ENCODE results near the gene PBX2.

The PBX2 gene

DNA sequence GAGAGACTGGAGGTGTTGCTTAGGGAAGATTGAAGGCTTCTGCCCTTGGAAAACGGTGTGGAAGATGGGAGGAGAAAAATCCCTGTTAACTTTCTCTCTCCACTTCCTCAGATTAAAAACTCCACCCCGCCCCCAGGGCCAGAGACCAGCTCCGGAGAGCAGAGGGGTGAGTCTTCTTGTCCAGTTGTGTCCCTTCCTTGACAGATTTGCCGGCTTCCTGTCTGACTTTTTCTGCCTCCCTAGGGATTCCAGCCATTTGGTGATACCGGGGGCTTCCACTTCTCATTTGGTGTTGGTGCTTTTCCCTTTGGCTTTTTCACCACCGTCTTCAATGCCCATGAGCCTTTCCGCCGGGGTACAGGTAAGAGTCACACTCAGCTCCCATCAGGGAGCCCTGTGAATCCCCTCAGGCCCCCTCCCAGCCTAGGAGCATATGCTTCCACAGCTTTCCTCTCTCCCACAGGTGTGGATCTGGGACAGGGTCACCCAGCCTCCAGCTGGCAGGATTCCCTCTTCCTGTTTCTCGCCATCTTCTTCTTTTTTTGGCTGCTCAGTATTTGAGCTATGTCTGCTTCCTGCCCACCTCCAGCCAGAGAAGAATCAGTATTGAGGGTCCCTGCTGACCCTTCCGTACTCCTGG is 10.1 kb downstream of the PBX2 start:
- H3K4me1 ChIP-seq (ENCODE audit: control insufficient read depth in 1 of 2, insufficient read depth in 2 of 2, low read length in 2 of 2): peaks cover 35 to 45% of the 10 kb centered on the region in 2 donors
- no peaks in the 10 kb centered on the region for H3K9me3 ChIP-seq (ENCODE audit: control insufficient read depth in 1 of 2, low read length in 2 of 2)
- H3K9ac ChIP-seq (ENCODE audit: low read depth in 1 of 2, low read length in 2 of 2): peak overlapping the region; percentile 81 to 95
- H3K4me3 ChIP-seq (ENCODE audit: low read depth in 1 of 2, low read length in 2 of 2): peak overlapping the region; percentile 85 to 98
- no peaks in the 10 kb centered on the region for H3K27me3 ChIP-seq (ENCODE audit: control insufficient read depth in 1 of 2, insufficient read depth in 2 of 2, low read length in 2 of 2)
- peaks cover 11 to 29% of the 10 kb centered on the region in 2 donors for H3K36me3 ChIP-seq (ENCODE audit: control insufficient read depth in 1 of 2, insufficient read depth in 2 of 2, low read length in 2 of 2)
- H3K27ac ChIP-seq (ENCODE audit: low read depth, low read length): no peak overlapping the region

DNA sequence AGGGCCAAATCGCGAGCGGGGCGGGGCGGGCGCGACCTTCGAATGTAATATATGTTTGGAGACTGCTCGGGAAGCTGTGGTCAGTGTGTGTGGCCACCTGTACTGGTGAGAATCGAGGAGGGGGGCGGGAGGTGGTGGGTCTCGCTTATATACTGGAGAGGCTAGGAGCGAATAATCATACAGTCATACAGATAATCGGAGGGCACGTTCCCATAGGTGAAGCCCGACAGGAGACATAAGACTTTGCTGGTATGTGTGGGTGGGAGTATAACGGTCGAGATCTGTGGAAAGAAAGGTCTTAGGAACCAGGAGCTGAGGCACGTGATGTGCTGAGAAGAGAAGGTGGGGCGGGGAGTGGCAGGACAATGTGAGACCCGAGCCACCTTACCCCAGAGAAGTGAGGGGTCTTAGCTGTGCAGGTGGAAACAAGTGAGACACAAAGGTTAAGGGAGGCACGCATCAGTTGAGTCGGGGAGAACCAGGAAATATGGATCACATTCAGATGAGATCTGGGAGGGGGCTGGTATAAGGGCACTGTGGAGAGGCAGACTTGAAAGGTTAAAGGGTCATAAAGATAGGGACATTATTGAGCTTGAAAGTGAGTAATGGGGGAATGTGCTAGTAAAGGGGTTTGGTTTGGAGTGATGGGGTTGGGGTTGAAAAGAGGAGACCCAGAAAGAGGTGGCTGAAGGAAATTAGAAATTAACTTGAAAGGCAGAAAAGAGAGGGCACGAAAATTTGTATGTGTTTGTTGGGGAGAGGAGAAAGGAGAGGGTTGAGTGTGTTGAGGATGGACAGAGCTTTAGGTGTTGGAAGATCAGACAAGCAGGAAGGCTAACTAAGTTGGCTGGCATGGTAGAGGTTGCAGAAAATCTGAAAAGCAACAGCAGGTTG is 11.2 kb downstream of the PBX2 start:
- Histone ChIP-seq H3K27ac (ENCODE audit: low read depth, low read length) (peak overlapping the region; percentile 94), H3K27me3 (ENCODE audit: control insufficient read depth in 1 of 2, insufficient read depth in 2 of 2, low read length in 2 of 2) (no peaks in the 10 kb centered on the region), H3K9ac (ENCODE audit: low read depth in 1 of 2, low read length in 2 of 2) (peak overlapping the region; percentile 81 to 95), H3K4me3 (ENCODE audit: low read depth in 1 of 2, low read length in 2 of 2) (peak overlapping the region; percentile 85 to 98), H3K9me3 (ENCODE audit: control insufficient read depth in 1 of 2, low read length in 2 of 2) (no peaks in the 10 kb centered on the region), H3K4me1 (ENCODE audit: control insufficient read depth in 1 of 2, insufficient read depth in 2 of 2, low read length in 2 of 2) (peaks cover 43 to 53% of the 10 kb centered on the region in 2 donors), H3K36me3 (ENCODE audit: control insufficient read depth in 1 of 2, insufficient read depth in 2 of 2, low read length in 2 of 2) (peaks cover 8 to 29% of the 10 kb centered on the region in 2 donors)

DNA sequence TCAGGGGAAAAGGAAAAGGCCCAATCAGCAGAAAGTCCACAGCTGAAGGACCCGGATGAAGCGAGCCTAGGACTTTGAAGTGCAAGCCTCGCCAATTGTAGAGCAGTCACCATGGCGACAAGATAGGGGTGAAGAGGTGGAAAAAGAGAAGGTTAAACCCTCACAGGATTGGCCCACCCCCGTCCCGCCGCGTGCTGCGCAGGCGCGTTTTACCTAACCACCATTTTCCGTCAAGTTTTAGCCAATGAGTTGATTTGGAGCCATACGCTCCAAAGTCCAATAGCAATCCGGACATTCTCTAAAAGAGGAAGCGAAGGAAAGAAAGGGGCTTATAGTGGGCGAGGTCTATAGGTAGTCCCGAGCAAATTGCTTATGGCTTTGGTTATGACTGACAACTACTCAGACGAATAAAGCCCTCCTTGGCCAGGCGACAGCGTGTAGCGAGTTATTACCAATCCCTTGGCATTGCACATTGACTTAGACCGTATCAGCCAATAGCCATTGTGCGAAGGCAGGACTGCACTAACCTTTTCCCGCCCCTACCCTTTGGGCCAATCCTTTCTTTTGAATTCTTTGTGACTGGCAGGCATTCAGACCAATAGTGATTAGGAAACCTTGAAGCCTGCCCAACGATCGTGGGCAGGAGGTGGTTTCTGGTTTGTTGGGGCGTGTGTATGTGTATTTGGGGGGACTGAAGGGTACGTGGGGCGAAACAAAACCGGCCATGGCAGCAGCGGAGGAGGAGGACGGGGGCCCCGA is 12.0 kb downstream of the PBX2 start, which contains the start of gene RNF5:
TSS of gene RNF5 (plus strand) at position 618 of the 759 bp plus-strand sequence. CDS start at position 725, 107 bp downstream.
- no peaks in the 10 kb centered on the region for H3K27me3 ChIP-seq (ENCODE audit: control insufficient read depth in 1 of 2, insufficient read depth in 2 of 2, low read length in 2 of 2)
- H3K4me1 ChIP-seq (ENCODE audit: control insufficient read depth in 1 of 2, insufficient read depth in 2 of 2, low read length in 2 of 2): peaks cover 47 to 57% of the 10 kb centered on the region in 2 donors
- peak within 1 kb of the TSS; percentile 94 for H3K27ac ChIP-seq (ENCODE audit: low read depth, low read length)
- peak within 1 kb of the TSS; percentile 84 to 95 for H3K9ac ChIP-seq (ENCODE audit: low read depth in 1 of 2, low read length in 2 of 2)
- H3K9me3 ChIP-seq (ENCODE audit: control insufficient read depth in 1 of 2, low read length in 2 of 2): no peaks in the 10 kb centered on the region
- peak within 1 kb of the TSS; percentile 85 to 98 for H3K4me3 ChIP-seq (ENCODE audit: low read depth in 1 of 2, low read length in 2 of 2)
- H3K36me3 ChIP-seq (ENCODE audit: control insufficient read depth in 1 of 2, insufficient read depth in 2 of 2, low read length in 2 of 2): peaks cover 8 to 21% of the 10 kb centered on the region in 2 donors

DNA sequence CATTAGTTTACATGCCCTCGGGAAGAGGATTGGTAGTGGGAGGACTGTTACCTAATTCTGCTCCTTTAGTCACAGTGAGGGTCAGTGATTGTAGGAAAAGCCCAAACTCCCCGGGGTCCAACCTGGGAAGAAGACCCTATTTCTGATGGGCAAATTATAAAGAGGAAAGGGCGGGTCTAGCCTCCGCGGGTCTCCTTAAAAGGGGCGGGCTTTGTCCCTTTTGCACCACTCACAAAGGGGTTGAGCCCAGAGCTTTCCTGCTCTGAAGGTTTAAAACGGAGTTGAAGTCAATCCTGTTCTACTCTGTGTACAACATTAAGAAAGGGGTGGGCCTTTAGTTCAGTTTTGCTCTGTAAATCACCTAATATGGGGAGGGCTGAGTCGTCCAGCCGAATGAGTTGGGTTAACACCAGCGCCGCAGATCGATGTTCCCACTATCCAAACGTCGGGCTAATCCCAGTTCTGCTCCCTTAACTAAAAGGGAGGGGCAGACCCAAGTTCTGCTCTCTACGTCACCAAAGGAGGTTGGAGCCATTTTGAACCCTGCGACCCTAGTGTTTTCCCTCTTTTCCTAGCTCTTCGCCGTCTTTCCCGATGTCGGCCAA is 12.7 kb downstream of the PBX2 start:
- H3K4me1 ChIP-seq (ENCODE audit: control insufficient read depth in 1 of 2, insufficient read depth in 2 of 2, low read length in 2 of 2): peaks cover 51 to 59% of the 10 kb centered on the region in 2 donors
- peak overlapping the region; percentile 78 to 85 for H3K4me3 ChIP-seq (ENCODE audit: low read depth in 1 of 2, low read length in 2 of 2)
- H3K9me3 ChIP-seq (ENCODE audit: control insufficient read depth in 1 of 2, low read length in 2 of 2): no peaks in the 10 kb centered on the region
- no peaks in the 10 kb centered on the region for H3K27me3 ChIP-seq (ENCODE audit: control insufficient read depth in 1 of 2, insufficient read depth in 2 of 2, low read length in 2 of 2)
- peaks cover 8 to 14% of the 10 kb centered on the region in 2 donors for H3K36me3 ChIP-seq (ENCODE audit: control insufficient read depth in 1 of 2, insufficient read depth in 2 of 2, low read length in 2 of 2)
- peak overlapping the region; percentile 94 for H3K27ac ChIP-seq (ENCODE audit: low read depth, low read length)
- peak overlapping the region; percentile 80 to 84 for H3K9ac ChIP-seq (ENCODE audit: low read depth in 1 of 2, low read length in 2 of 2)

DNA sequence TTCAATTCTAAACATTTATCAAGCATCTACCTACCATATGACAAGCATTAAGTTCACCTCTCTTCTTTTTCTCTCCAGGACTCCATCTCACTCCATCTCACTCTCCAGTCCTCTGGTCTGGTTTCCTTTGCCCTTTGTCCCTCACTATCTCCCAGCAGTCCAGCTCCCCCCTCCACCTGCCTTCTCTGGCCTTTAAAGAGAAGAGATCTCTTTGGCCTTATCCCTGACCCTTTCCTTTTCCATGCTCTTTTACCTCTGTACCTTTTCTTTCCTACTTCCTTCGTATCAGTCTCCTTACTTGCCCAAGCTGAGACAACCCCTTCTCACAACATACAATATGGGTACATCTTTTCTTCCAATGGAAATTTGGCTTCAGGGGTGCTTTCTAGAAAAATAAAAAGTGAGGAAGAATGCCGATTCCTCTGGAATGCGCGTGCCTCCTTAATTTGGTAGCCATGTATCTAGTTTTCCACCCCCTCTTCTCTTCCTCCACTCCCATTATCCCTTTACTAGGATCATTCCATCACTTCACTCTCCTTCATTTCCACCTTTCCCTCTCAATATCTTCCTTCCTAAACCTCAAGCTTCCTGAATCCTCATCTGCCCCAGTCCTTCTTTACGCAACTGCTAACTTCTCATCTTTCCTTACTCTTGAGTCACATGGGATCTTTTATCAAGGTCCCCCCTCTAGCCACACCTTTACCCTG is 13.4 kb downstream of the PBX2 start:
- Histone ChIP-seq H3K9me3 (ENCODE audit: control insufficient read depth in 1 of 2, low read length in 2 of 2) (no peaks in the 10 kb centered on the region), H3K27ac (ENCODE audit: low read depth, low read length) (peak overlapping the region; percentile 94), H3K4me3 (ENCODE audit: low read depth in 1 of 2, low read length in 2 of 2) (peak overlapping the region; percentile 78 to 85), H3K9ac (ENCODE audit: low read depth in 1 of 2, low read length in 2 of 2) (peak overlapping the region; percentile 80 to 84), H3K27me3 (ENCODE audit: control insufficient read depth in 1 of 2, insufficient read depth in 2 of 2, low read length in 2 of 2) (no peaks in the 10 kb centered on the region), H3K4me1 (ENCODE audit: control insufficient read depth in 1 of 2, insufficient read depth in 2 of 2, low read length in 2 of 2) (peaks cover 51 to 55% of the 10 kb centered on the region in 2 donors), H3K36me3 (ENCODE audit: control insufficient read depth in 1 of 2, insufficient read depth in 2 of 2, low read length in 2 of 2) (peaks cover 8 to 13% of the 10 kb centered on the region in 2 donors)

DNA sequence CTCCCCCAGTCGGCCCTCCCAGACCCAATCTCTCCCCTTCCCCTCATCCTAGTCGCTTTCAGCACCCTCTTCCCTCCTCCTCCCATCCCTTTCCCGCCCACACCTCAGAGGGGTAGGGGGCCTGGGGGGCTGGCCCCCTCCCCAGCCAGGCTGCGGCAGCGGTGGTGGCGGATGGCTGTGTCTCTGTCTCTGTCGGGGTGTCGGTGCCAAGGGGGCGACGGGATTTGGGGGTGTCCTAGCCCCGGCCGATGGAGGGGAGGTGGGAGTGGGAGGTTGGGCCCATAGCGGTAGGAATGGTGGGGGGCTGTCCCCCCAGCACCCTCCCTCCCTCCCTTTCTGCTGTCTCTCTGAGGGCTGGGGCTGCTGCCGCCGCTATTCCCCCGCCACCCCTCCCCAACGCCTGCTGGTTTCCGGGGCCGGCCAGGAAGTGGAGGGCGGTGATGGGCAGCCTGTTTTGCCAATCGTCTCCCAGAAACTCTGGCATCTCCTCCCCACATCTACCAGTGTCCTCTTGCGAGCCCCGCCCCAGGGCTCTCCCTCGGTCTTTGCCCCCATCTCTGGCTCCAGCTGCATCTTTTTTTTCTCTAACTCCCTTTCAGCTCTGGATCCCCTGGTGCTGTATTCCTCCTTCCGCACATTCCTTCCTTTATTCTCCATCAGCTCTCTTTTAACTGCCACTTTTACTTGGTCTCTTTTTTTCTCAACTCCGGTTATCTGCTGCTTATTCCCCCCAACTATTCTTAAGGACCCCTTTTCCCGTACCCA is 14.1 kb downstream of the PBX2 start, which contains the start of gene AGPAT1:
TSS of gene AGPAT1 (minus strand) at position 374 of the 765 bp plus-strand sequence. CDS start 4,588 bp downstream, outside the sequence.
- Histone ChIP-seq H3K4me1 (ENCODE audit: control insufficient read depth in 1 of 2, insufficient read depth in 2 of 2, low read length in 2 of 2) (peaks cover 46 to 51% of the 10 kb centered on the region in 2 donors), H3K4me3 (ENCODE audit: low read depth in 1 of 2, low read length in 2 of 2) (peak within 1 kb of the TSS; percentile 85 to 91), H3K36me3 (ENCODE audit: control insufficient read depth in 1 of 2, insufficient read depth in 2 of 2, low read length in 2 of 2) (peaks cover 3 to 14% of the 10 kb centered on the region in 2 donors), H3K27me3 (ENCODE audit: control insufficient read depth in 1 of 2, insufficient read depth in 2 of 2, low read length in 2 of 2) (no peaks in the 10 kb centered on the region), H3K9ac (ENCODE audit: low read depth in 1 of 2, low read length in 2 of 2) (peak within 1 kb of the TSS; percentile 84 to 98), H3K27ac (ENCODE audit: low read depth, low read length) (peak within 1 kb of the TSS; percentile 94), H3K9me3 (ENCODE audit: control insufficient read depth in 1 of 2, low read length in 2 of 2) (no peaks in the 10 kb centered on the region)

DNA sequence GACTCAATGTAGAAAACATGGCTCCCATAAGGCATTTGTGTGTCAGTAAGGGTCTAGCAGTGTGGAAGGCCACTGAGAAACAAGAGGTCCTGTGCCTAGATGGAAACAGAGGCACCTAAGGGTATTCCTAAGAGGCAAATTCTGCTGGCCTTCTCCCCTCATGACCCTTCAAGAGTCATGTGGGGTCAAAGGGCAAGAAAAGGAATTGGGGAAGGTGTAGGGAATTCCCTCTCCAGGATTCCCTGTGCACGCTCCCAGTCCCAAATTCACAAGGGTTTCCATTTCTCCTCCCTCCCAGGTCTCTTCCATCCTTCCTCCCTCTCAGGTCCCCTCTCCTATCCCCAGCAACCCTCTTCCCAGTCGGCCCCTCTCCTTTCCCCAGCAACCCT is 14.7 kb downstream of the PBX2 start:
- H3K27ac ChIP-seq (ENCODE audit: low read depth, low read length): no peak overlapping the region
- H3K9me3 ChIP-seq (ENCODE audit: control insufficient read depth in 1 of 2, low read length in 2 of 2): no peaks in the 10 kb centered on the region
- no peaks in the 10 kb centered on the region for H3K27me3 ChIP-seq (ENCODE audit: control insufficient read depth in 1 of 2, insufficient read depth in 2 of 2, low read length in 2 of 2)
- H3K4me1 ChIP-seq (ENCODE audit: control insufficient read depth in 1 of 2, insufficient read depth in 2 of 2, low read length in 2 of 2): peaks cover 46 to 51% of the 10 kb centered on the region in 2 donors
- H3K9ac ChIP-seq (ENCODE audit: low read depth in 1 of 2, low read length in 2 of 2): peak overlapping the region; percentile 84 to 98
- H3K36me3 ChIP-seq (ENCODE audit: control insufficient read depth in 1 of 2, insufficient read depth in 2 of 2, low read length in 2 of 2): peaks cover 7 to 17% of the 10 kb centered on the region in 2 donors
- peak overlapping the region; percentile 85 to 91 for H3K4me3 ChIP-seq (ENCODE audit: low read depth in 1 of 2, low read length in 2 of 2)

DNA sequence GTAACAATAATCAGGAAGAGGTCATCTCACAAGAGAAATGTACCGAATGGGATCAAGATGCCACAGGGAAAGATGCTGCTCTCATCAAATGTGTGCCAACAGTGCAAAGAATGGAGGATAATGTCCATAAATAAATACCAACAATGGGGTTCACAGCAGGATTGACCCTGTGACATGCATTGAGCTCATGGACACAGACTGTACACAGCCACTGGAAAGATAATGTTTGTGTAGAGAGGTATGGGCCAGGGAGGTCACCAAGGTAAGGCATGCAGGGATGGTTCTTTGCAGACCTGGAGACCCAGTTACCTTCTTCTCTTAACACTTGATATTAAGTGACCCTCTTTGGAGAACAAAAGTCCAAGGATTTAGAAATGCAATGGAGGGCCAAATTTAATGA is 15.6 kb downstream of the PBX2 start:
- H3K9ac ChIP-seq (ENCODE audit: low read depth in 1 of 2, low read length in 2 of 2): no peak overlapping the region
- peaks cover 39 to 44% of the 10 kb centered on the region in 2 donors for H3K4me1 ChIP-seq (ENCODE audit: control insufficient read depth in 1 of 2, insufficient read depth in 2 of 2, low read length in 2 of 2)
- H3K9me3 ChIP-seq (ENCODE audit: control insufficient read depth in 1 of 2, low read length in 2 of 2): no peaks in the 10 kb centered on the region
- peak overlapping the region in 1 of 2 donors; percentile 85 for H3K4me3 ChIP-seq (ENCODE audit: low read depth in 1 of 2, low read length in 2 of 2)
- H3K36me3 ChIP-seq (ENCODE audit: control insufficient read depth in 1 of 2, insufficient read depth in 2 of 2, low read length in 2 of 2): peaks cover 14 to 21% of the 10 kb centered on the region in 2 donors
- H3K27ac ChIP-seq (ENCODE audit: low read depth, low read length): no peak overlapping the region
- no peaks in the 10 kb centered on the region for H3K27me3 ChIP-seq (ENCODE audit: control insufficient read depth in 1 of 2, insufficient read depth in 2 of 2, low read length in 2 of 2)

All from duodenal mucosa (tissue), 2 donors.